HUDEP-2 (cell line): ENCODE measurements around the gene BDKRB2.

ENCODE experiments used
- DNase-seq, 76 experiments: peaks; one replicate each; lab custom pipeline; 2025; ENCODE audit not compliant: unreplicated experiment in 76 of 76; lab: John Stamatoyannopoulos, UW

BDKRB2 gene

GRCh38 chr14:96204151-96205058 is at the start of gene BDKRB2:
BDKRB2 (plus strand) TSS chr14:96204839; CDS start chr14:96237108, 32,269 bp downstream.
- DNase-seq: no peak

GRCh38 chr14:96154900-96155299 is 49.7 kb upstream of the BDKRB2 start:
- no peak for DNase-seq

GRCh38 chr14:96156804-96157760 is 47.6 kb upstream of the BDKRB2 start:
- no peak for DNase-seq

- DNase-seq: no peak
Measured at GRCh38 chr14:96158735-96159134, 45.9 kb upstream of the BDKRB2 start.

GRCh38 chr14:96160076-96160912 is 44.3 kb upstream of the BDKRB2 start:
- no peak for DNase-seq

GRCh38 chr14:96160913-96161310 is 43.7 kb upstream of the BDKRB2 start:
- no peak for DNase-seq

- no peak for DNase-seq
Measured at GRCh38 chr14:96161636-96162035, 43.0 kb upstream of the BDKRB2 start.

- no peak for DNase-seq
Measured at GRCh38 chr14:96162265-96162664, 42.4 kb upstream of the BDKRB2 start.

GRCh38 chr14:96162741-96163140 is 41.9 kb upstream of the BDKRB2 start:
- no peak for DNase-seq

- DNase-seq: no peak
Measured at GRCh38 chr14:96164861-96165490, 39.7 kb upstream of the BDKRB2 start.

GRCh38 chr14:96165493-96166436 is 38.9 kb upstream of the BDKRB2 start:
- DNase-seq: no peak

GRCh38 chr14:96166461-96167223 is 38.0 kb upstream of the BDKRB2 start:
- DNase-seq: no peak

- DNase-seq: no peak
Measured at GRCh38 chr14:96167224-96168148, 37.2 kb upstream of the BDKRB2 start.

- no peak for DNase-seq
Measured at GRCh38 chr14:96168581-96168980, 36.1 kb upstream of the BDKRB2 start.

- no peak for DNase-seq
Measured at GRCh38 chr14:96170961-96171592, 33.6 kb upstream of the BDKRB2 start.

GRCh38 chr14:96173636-96174475 is 30.8 kb upstream of the BDKRB2 start:
- DNase-seq: no peak
